K562 treated with DMSO at 1 percent for 4 hours (cell line): ENCODE data around the gene COMTD1. TPM values are rescaled to one million over a fixed set of nuclear protein-coding genes. Genes with fewer than 3 reads are reported as not detected.

ENCODE experiments used
- total RNA-seq: library from RNA; unstranded; fragments of 300-600 nt; gene quantifications from 2 replicates; pipeline ENCODE4 v1.2.3, GENCODE V29; 2022; ENCODE audit not compliant: insufficient read depth

COMTD1 gene
- total RNA-seq = 34.8 and 36.0 TPM in 2 replicates

DNA sequence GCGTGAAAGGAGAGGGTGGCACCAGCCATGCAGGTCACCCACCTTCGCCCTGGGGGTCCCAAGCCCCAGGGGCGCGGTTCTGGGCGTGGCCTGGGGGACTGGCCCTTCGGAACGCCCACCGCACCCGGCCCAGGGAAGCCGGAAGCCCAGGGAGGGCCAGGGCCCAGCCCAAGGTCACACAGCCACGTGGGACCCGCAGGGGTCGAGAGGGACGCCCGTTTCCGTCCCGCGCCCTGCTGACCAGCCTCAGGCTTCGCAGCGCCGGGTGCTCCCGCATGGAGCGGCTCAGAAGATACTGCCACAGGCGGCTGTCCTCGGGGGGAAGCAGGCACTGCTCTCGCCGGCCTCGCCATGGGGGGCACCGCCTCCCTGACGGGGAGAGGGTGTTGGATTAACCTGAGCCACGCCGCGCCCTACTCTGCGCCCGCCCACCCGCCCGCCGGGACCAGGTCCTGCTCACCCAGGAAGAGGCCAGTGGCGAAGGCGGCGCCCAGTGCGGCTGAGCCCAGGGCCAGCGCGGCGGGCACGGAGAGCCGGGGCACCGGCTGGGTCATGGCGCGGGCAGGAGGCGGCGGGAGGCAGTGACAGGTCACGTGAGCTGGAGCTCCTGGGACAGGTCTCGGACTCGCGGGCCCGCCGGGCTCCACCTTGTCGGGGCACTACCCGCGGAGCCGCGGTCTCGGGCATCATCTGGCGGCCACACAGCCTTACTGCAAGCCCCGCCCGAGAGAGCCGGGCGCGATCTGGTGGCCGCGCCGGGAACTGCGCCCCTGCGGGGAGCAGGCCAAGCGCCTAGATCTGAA is at the start of gene COMTD1:
TSS of gene COMTD1 (minus strand) at position 583 of the 803 bp plus-strand sequence. CDS start at position 554, 29 bp downstream.

DNA sequence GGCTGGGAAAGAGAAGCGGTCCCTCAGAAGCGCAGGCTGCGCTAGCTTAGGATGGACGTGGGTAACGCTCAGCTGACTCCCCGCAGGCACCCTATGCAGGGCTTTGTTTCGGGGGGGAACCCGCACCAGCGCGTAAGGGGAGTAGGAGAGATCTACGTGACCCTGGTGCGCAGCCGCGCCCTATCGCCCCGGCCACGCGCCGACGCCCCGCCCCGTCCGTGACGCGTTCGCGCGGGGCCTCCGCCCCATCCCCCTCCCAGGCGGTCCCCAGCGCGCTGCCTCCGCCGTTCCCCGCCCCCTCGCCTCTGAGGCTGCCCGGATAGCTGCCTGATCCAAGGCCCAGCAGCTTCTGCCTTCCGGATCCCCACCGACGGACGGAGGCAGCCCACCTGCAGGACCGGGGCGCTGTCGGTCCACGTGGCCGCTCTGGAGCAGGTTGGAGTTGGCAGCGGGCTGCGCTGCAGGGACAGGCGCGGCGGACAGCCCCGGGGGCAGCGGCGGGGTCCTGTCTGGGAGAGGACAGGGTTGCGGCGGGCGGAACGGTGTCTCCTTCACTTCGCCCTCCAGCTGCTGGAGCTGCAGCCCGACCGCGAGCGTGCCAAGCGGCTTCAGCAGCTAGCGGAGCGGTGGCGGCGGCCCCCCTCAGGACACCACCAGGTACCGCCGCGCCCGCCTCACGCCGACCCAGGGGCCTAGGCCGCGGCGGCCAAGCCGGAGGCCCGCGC is 25.3 kb downstream of the COMTD1 start, which contains the start of gene VDAC2:
TSS of gene VDAC2 (plus strand) at position 515 of the 725 bp plus-strand sequence. CDS start 363 bp downstream, outside the sequence.

Other genes with a start within 250 kb of the COMTD1 start
- 5.9 and 9.4 TPM in 2 replicates for gene SAMD8, start 124.3 kb downstream of the COMTD1 start, total RNA-seq
- gene VDAC2, start 25.2 kb downstream of the COMTD1 start, total RNA-seq = 286 and 317 TPM in 2 replicates
- 0.28 TPM in 1 of 2 replicates, not detected in the other for gene ZNF503, start 165.8 kb upstream of the COMTD1 start, total RNA-seq
- not detected in 2 replicates for gene LRMDA, start 195.7 kb upstream of the COMTD1 start, total RNA-seq